ENCODE results near the gene JMJD1C. TPM values are rescaled to one million over a fixed set of nuclear protein-coding genes. Genes with fewer than 3 reads are reported as not detected.
"Not testable (repeated sequence)": the region's sequence is repeated elsewhere in the genome, so short reads cannot be mapped to it uniquely, and the experiment has no call there.

The JMJD1C gene
- total RNA-seq, 1 experiment from 2014 or later: 112 TPM

- Histone ChIP-seq H3K4me1 (no peaks in the 10 kb centered on the region), H3K9me3 (replicated peaks) (no peaks in the 10 kb centered on the region), H3K27me3 (no peaks in the 10 kb centered on the region), H3K27ac (no peak overlapping the region), H3K36me3 (no peaks in the 10 kb centered on the region), H3K4me3 (no peak overlapping the region)
- DNase-seq: no peak
These were observed 157.1 kb downstream of the JMJD1C start for GRCh38 chr10:63308628-63309027.

- H3K4me3 ChIP-seq: no peak overlapping the region
- no peaks in the 10 kb centered on the region for H3K27me3 ChIP-seq
- H3K36me3 ChIP-seq: no peaks in the 10 kb centered on the region
- H3K4me1 ChIP-seq: no peaks in the 10 kb centered on the region
- H3K9me3 ChIP-seq (replicated peaks): no peaks in the 10 kb centered on the region
- no peak for DNase-seq
- no peak overlapping the region for H3K27ac ChIP-seq
These were observed 161.6 kb downstream of the JMJD1C start for GRCh38 chr10:63304146-63304545.

GRCh38 chr10:63300801-63301200 lies 165.0 kb downstream of the JMJD1C start:
- Histone ChIP-seq H3K9me3 (replicated peaks) (no peaks in the 10 kb centered on the region), H3K36me3 (no peaks in the 10 kb centered on the region), H3K27me3 (no peaks in the 10 kb centered on the region), H3K27ac (no peak overlapping the region), H3K4me1 (no peaks in the 10 kb centered on the region), H3K4me3 (no peak overlapping the region)
- no peak for DNase-seq

GRCh38 chr10:63297941-63298340 lies 167.8 kb downstream of the JMJD1C start:
- Histone ChIP-seq H3K4me1 (no peaks in the 10 kb centered on the region), H3K9me3 (replicated peaks) (no peaks in the 10 kb centered on the region), H3K36me3 (no peaks in the 10 kb centered on the region), H3K27ac (no peak overlapping the region), H3K4me3 (no peak overlapping the region), H3K27me3 (no peaks in the 10 kb centered on the region)
- no peak for DNase-seq

GRCh38 chr10:63294781-63295180 lies 171.0 kb downstream of the JMJD1C start:
- H3K27ac ChIP-seq: no peak overlapping the region
- H3K4me1 ChIP-seq: no peaks in the 10 kb centered on the region
- no peaks in the 10 kb centered on the region for H3K27me3 ChIP-seq
- H3K36me3 ChIP-seq: no peaks in the 10 kb centered on the region
- H3K9me3 ChIP-seq (replicated peaks): no peaks in the 10 kb centered on the region
- no peak for DNase-seq
- H3K4me3 ChIP-seq: no peak overlapping the region

- H3K27me3 ChIP-seq; DNase-seq; H3K4me1 ChIP-seq; H3K27ac ChIP-seq; H3K4me3 ChIP-seq; H3K9me3 ChIP-seq (replicated peaks); H3K36me3 ChIP-seq: not testable (repeated sequence)
These were observed 172.9 kb downstream of the JMJD1C start for GRCh38 chr10:63292847-63293246.

- Histone ChIP-seq H3K27me3 (no peaks in the 10 kb centered on the region), H3K4me3 (no peak overlapping the region), H3K9me3 (replicated peaks) (no peaks in the 10 kb centered on the region), H3K36me3 (no peaks in the 10 kb centered on the region), H3K27ac (no peak overlapping the region), H3K4me1 (no peaks in the 10 kb centered on the region)
- DNase-seq: no peak
These were observed 177.6 kb downstream of the JMJD1C start for GRCh38 chr10:63288170-63288569.

- Histone ChIP-seq H3K36me3 (no peaks in the 10 kb centered on the region), H3K27ac (no peak overlapping the region), H3K4me1 (no peaks in the 10 kb centered on the region), H3K4me3 (no peak overlapping the region), H3K27me3 (no peaks in the 10 kb centered on the region), H3K9me3 (replicated peaks) (no peaks in the 10 kb centered on the region)
- no peak for DNase-seq
These were observed 179.0 kb downstream of the JMJD1C start for GRCh38 chr10:63286754-63287264.

GRCh38 chr10:63286340-63286739 lies 179.4 kb downstream of the JMJD1C start:
- Histone ChIP-seq H3K4me1 (no peaks in the 10 kb centered on the region), H3K27ac (no peak overlapping the region), H3K27me3 (no peaks in the 10 kb centered on the region), H3K36me3 (no peaks in the 10 kb centered on the region), H3K9me3 (replicated peaks) (no peaks in the 10 kb centered on the region), H3K4me3 (no peak overlapping the region)
- DNase-seq: no peak

GRCh38 chr10:63283901-63284300 lies 181.9 kb downstream of the JMJD1C start:
- not testable (repeated sequence) for H3K4me3 ChIP-seq; H3K4me1 ChIP-seq; H3K9me3 ChIP-seq (replicated peaks); H3K27me3 ChIP-seq; H3K27ac ChIP-seq; DNase-seq; H3K36me3 ChIP-seq

- H3K36me3 ChIP-seq: no peaks in the 10 kb centered on the region
These were observed 182.7 kb downstream of the JMJD1C start for GRCh38 chr10:63283093-63283492.

GRCh38 chr10:63281967-63282366 lies 183.8 kb downstream of the JMJD1C start:
- Histone ChIP-seq H3K9me3 (replicated peaks) (no peaks in the 10 kb centered on the region), H3K27me3 (no peaks in the 10 kb centered on the region), H3K4me3 (no peak overlapping the region), H3K27ac (no peak overlapping the region), H3K36me3 (no peaks in the 10 kb centered on the region), H3K4me1 (no peaks in the 10 kb centered on the region)
- DNase-seq: no peak

More at GRCh38 chr10:63283093-63283492, 182.7 kb downstream of the JMJD1C start:
- no peaks in the 10 kb centered on the region for H3K9me3 ChIP-seq (replicated peaks)
- H3K27me3 ChIP-seq: no peaks in the 10 kb centered on the region
- no peaks in the 10 kb centered on the region for H3K4me1 ChIP-seq
- DNase-seq: no peak
- H3K4me3 ChIP-seq: no peak overlapping the region
- no peak overlapping the region for H3K27ac ChIP-seq

GRCh38 chr10:63280386-63280785 lies 185.4 kb downstream of the JMJD1C start:
- Histone ChIP-seq H3K9me3 (replicated peaks) (no peaks in the 10 kb centered on the region), H3K27ac (no peak overlapping the region), H3K36me3 (no peaks in the 10 kb centered on the region), H3K4me3 (no peak overlapping the region), H3K27me3 (no peaks in the 10 kb centered on the region), H3K4me1 (no peaks in the 10 kb centered on the region)
- no peak for DNase-seq

- H3K36me3 ChIP-seq: no peaks in the 10 kb centered on the region
- no peak overlapping the region for H3K4me3 ChIP-seq
- no peak overlapping the region for H3K27ac ChIP-seq
- no peaks in the 10 kb centered on the region for H3K9me3 ChIP-seq (replicated peaks)
- H3K4me1 ChIP-seq: peaks cover 4% of the 10 kb centered on the region
- DNase-seq: no peak
- no peaks in the 10 kb centered on the region for H3K27me3 ChIP-seq
These were observed 190.7 kb downstream of the JMJD1C start for GRCh38 chr10:63275094-63275493.

GRCh38 chr10:63273577-63273976 lies 192.2 kb downstream of the JMJD1C start:
- H3K9me3 ChIP-seq (replicated peaks): no peaks in the 10 kb centered on the region
- no peaks in the 10 kb centered on the region for H3K36me3 ChIP-seq
- H3K27ac ChIP-seq: no peak overlapping the region
- no peak overlapping the region for H3K4me3 ChIP-seq
- peaks cover 8% of the 10 kb centered on the region for H3K4me1 ChIP-seq
- no peaks in the 10 kb centered on the region for H3K27me3 ChIP-seq
- no peak for DNase-seq

- no peaks in the 10 kb centered on the region for H3K27me3 ChIP-seq
- H3K4me3 ChIP-seq: peak overlapping the region; percentile 77
- peak; percentile 91 to 96 for DNase-seq
- H3K36me3 ChIP-seq: peaks cover 3% of the 10 kb centered on the region; the same call in 1 of the 2 replicates
- H3K4me1 ChIP-seq: peaks cover 14% of the 10 kb centered on the region
- H3K27ac ChIP-seq: peak overlapping the region; percentile 97
- no peaks in the 10 kb centered on the region for H3K9me3 ChIP-seq (replicated peaks)
These were observed 196.8 kb downstream of the JMJD1C start for GRCh38 chr10:63268798-63269503.

All from SJCRH30 (cell line).